ENCODE data around the gene PIGO.

GRCh38 chr9:35057271-35057620 lies 39.1 kb downstream of the PIGO start:
- TF ChIP-seq CTCF (conservative IDR thresholded peaks at IDR 0.05) = no peak
- TF ChIP-seq ZFX (IDR thresholded peaks at IDR 0.05) = no peak
